Sigmoid colon (tissue), 4 donors: ENCODE data around the gene BIRC6.

ENCODE experiments used
- CTCF ChIP-seq, 4 experiments: fragments of 450-650 bp in 3 of 4; fragments of 200-600 bp in 1 of 4; IDR thresholded peaks; one replicate each; pipeline ENCODE4 v1.5.1; 2016 to 2019; ENCODE audit warnings: antibody characterized with exemption in 4 of 4, mild to moderate bottlenecking in 3 of 4, moderate library complexity in 2 of 4
- EP300 ChIP-seq, 4 donors: sonication (generic); formaldehyde crosslinking; IDR thresholded peaks; one replicate each; pipeline ENCODE4 v1.6.1; 2017; ENCODE audit warnings: antibody characterized with exemption in 4 of 4
- POLR2A ChIP-seq, 2 donors: fragments of 450-650 bp; IDR thresholded peaks; one replicate each; pipeline ENCODE4 v1.6.1; 2016; ENCODE audit warnings: antibody characterized with exemption in 2 of 2, mild to moderate bottlenecking in 2 of 2, moderate library complexity in 2 of 2
- POLR2AphosphoS5 ChIP-seq, 4 donors: sonication (generic); formaldehyde crosslinking; IDR thresholded peaks; one replicate each; pipeline ENCODE4 v1.6.1; 2017; ENCODE audit warnings: antibody characterized with exemption in 4 of 4

- TF ChIP-seq EP300 (IDR thresholded peaks at IDR 0.05), result no peak
- no peak for TF ChIP-seq CTCF (IDR thresholded peaks at IDR 0.05)
- TF ChIP-seq POLR2A (IDR thresholded peaks at IDR 0.05), result no peak
- no peak for TF ChIP-seq POLR2AphosphoS5 (IDR thresholded peaks at IDR 0.05)
These were observed 207.7 kb downstream of the BIRC6 start for GRCh38 chr2:32564417-32565035.
